Choroid plexus epithelial cell (primary cell): ENCODE data around the gene OBSCN.

Experiments used
- DNase-seq: peaks from one replicate; pipeline ENCODE4 v3.0.0-alpha.2; 2010; ENCODE audit warnings: low read depth
- H3K4me3 ChIP-seq: 2 replicates; pipeline ENCODE4 v1.5.1; 2011; ENCODE audit warnings: low read depth, mild to moderate bottlenecking, control low read depth, low read length, moderate library complexity
- CTCF ChIP-seq: conservative IDR thresholded peaks from 2 replicates; pipeline ENCODE4 v1.5.1; 2011; ENCODE audit warnings: low read depth, mild to moderate bottlenecking, control low read depth, inconsistent platforms, low read length, moderate library complexity

The OBSCN gene

GRCh38 chr1:228379666-228380065 is 171.8 kb downstream of the OBSCN start:
- no peak overlapping the region for H3K4me3 ChIP-seq
- TF ChIP-seq CTCF, result no peak
- no peak for DNase-seq

- no peak for TF ChIP-seq CTCF
These were observed 173.5 kb downstream of the OBSCN start for GRCh38 chr1:228381356-228381755.

GRCh38 chr1:228383773-228384172 is 175.9 kb downstream of the OBSCN start:
- DNase-seq, result no peak
- H3K4me3 ChIP-seq, result no peak overlapping the region
- no peak for TF ChIP-seq CTCF

More at GRCh38 chr1:228381356-228381755, 173.5 kb downstream of the OBSCN start:
- no peak for DNase-seq
- H3K4me3 ChIP-seq, result no peak overlapping the region

- DNase-seq, result no peak
- TF ChIP-seq CTCF, result no peak
- no peak overlapping the region for H3K4me3 ChIP-seq
These were observed 177.4 kb downstream of the OBSCN start for GRCh38 chr1:228385232-228385631.

- H3K4me3 ChIP-seq, result no peak overlapping the region
- no peak for TF ChIP-seq CTCF
- DNase-seq, result no peak
These were observed 179.5 kb downstream of the OBSCN start for GRCh38 chr1:228387321-228387720.

GRCh38 chr1:228390649-228391048 is 182.8 kb downstream of the OBSCN start:
- H3K4me3 ChIP-seq, result no peak overlapping the region
- TF ChIP-seq CTCF, result no peak
- DNase-seq, result no peak

- DNase-seq, result no peak
- TF ChIP-seq CTCF, result no peak
- H3K4me3 ChIP-seq, result no peak overlapping the region
These were observed 183.7 kb downstream of the OBSCN start for GRCh38 chr1:228391411-228392020.
